Midbrain (tissue), 1 donor: ENCODE measurements around the gene KRT39.

Experiments
- DNase-seq: peaks from one replicate; lab custom pipeline; 2025; lab: John Stamatoyannopoulos, UW

Gene KRT39

GRCh38 chr17:40980117-40980516 is 13.4 kb upstream of the KRT39 start:
- DNase-seq = no peak

GRCh38 chr17:40978575-40979151 is 11.9 kb upstream of the KRT39 start:
- DNase-seq = no peak

GRCh38 chr17:40975516-40975915 is 8.8 kb upstream of the KRT39 start:
- no peak for DNase-seq

DNA sequence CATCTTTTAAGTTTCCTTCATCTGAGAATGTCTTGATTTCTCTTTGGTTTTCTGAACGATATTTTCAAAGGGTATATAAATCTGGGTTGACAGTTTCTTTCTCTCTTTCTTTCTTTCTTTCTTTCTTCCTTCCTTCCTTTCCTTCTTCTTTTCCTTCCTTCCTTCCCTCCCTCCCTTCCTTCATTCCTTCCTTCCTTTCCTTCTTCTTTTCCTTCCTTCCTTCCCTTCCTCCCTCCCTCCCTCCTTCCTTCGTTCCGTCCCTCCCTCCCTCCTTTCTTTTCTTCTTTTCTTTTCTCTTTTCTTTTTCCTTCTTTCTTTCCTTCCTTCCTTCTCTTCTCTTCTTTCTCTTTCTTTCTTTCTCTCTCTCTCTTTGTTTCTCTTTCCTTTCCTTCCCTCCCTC is 7.6 kb upstream of the KRT39 start:
- no peak for DNase-seq

DNA sequence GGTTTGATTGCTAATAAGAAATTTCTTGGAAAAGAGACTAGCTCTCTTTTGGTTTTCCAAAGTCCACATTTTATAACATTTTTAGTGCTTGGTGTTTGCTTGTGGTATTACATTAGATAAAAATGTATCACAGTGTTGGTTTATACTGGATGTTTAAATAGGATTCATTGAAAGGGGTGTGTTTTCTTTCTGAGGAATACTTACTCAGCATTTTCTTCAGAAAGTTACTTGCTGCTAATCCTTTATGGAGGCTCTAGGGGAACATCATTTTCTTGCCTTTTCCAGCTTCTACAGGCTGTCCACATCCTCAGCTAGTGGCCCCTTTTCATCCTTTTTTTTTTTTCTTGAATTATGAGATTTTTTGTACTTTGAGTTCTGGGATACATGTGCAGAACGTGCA is 834 bp upstream of the KRT39 start:
- DNase-seq = no peak

DNA sequence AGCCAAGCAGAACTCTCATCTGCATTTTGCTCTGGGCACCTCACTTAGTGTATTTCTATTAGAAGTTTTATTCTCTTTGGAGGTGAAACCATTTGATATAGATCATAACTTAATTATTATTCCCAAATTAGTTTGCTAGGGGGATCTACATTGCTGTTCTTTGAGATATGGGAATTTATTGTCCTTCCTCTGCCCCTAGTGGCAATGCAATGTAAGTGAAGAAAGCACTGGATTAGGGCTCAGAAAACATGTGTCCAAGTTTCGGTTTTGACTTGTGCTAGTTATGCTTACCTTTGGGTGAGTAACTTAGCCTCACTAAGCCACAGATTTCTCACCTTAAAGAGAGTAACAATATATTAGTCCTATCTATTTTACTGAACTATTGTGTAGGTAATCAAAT is 2.9 kb downstream of the KRT39 start:
- no peak for DNase-seq

DNA sequence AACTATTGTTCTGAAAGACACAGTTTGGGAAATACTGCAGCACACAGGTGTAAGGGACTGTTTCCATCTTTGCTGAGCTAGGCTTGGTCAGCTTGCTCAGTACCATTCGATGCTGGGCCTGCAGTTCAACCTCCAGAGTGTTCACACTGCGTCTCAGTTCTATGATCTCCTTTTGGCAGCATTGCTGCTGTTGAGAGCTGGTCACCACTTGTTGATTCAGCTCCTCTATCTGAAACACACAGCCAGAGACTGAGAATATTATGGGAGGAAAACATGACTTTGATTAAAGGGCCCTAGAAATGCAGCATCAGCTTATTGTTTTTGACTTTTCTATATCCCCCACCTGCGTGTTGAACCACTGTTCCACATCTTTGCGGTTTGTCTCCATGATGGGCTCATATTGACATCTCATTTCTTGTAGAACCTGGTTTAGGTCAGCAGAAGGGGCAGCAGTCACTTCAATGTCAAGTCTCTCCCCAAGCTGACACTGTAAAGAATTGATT is 4.6 kb downstream of the KRT39 start:
- DNase-seq = no peak

DNA sequence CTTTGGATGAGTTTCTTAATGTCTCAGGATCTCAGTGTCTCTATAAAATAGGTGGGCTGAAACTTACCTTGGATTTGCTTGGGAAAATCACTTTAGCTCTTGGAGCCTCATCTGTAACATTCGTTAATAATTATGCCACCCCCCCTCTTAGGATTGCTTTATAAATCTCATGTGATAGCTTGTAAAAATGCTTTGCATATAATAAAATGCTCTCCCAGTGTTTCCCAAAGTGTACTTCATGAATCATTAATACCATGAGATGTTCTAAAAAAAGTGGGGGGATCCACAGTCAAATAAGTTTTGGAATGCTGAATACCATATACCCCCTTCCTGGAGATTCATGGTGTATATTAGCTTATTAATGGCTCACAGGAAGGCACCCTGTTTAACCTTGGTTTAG is 5.2 kb downstream of the KRT39 start:
- DNase-seq = no peak

DNA sequence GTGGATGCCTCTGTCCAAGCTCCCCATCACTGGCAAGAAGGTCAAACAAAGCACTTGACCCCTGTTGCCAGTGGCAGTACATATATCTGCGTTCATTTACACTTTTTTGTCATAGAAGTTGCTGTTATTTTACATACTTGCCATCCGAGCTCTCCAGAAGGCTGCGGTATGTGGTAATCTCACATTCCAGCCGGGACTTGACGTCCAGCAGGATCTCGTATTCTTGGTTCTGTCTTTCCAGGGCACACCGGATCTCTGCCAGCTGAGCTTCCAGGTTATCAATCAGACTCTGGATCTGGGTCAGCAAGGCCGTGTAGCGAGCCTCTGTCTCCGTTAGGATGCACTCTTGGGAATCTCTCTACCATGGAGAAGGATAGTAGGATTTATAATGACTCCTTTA is 6.6 kb downstream of the KRT39 start:
- DNase-seq = no peak

DNA sequence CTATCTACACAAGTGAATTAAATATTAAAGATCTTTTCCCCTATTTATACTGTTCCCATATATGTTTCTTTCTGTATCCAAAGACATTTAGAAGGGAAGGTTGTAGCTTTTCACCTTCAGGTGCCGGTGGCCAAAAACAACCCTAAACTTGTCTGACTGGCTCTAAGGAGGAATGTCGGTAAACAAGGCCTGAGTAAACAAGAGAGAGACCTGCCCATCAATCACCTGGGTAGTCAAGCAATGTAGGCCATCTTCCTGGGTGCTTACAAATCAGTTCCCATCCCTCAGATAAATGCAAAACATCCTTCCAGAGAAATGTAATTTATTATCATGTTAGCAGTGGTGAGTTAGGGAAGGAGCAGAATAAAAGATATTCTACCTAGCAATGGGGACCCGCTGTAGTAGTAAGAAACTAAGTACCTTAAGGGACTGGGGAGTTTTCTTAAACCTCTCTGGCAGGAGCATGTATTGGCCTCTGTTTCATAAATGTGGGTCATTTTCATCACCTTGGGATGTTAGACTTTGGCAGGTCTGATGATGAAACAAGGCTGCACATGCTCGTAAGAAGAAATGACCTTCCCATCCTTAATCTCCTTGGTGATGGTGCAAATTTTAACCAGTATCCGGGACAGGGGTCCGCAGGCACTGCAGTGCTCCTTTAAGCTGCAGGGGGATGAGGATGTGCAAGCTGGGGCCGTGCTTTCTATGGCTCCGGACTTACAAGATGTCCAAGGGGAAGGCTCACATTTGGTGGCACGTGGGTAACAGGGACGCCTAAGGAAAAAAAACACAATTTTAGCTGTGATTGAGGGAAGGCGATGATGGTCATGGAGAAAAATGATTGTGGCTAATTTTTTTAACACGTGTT is 8.4 kb downstream of the KRT39 start:
- DNase-seq = no peak

DNA sequence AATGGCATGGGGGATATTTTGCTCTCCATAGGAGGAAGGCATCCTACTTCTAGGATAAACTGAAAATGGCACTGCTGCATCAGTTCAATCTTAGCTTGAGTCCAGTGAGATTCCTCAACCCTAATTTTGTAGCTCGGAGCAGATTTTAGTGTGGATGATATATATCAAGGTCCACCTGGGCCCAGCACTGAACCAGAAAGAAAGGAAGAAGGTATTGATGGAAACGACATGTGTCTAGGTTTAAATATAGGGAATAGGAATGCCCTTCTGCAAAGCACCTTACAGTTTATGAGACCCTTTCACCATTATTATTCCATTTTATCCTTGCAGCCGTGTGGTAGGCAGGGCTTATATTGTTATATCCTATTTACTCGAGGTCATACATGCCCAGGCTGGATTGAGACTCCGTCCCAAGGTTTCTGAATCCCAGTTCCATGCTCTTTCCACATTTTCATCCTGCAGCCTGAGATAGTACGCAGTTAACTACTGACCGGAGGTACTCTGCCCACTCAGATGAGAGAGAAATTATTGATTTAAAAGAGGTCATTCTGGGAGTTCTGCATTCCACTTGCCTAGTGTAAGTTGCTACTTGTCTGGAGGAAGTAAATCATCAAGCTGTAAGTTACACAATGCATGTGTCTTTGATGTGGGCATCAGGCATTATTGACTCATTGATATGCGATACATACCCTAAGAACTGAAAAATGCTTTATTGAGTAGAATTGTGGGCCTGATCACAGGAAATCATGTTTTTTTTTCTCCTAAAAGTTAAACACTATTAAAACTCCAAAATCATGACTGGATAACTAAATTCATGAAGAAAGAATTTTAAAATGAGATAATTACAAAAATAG is 10.1 kb downstream of the KRT39 start:
- no peak for DNase-seq

DNA sequence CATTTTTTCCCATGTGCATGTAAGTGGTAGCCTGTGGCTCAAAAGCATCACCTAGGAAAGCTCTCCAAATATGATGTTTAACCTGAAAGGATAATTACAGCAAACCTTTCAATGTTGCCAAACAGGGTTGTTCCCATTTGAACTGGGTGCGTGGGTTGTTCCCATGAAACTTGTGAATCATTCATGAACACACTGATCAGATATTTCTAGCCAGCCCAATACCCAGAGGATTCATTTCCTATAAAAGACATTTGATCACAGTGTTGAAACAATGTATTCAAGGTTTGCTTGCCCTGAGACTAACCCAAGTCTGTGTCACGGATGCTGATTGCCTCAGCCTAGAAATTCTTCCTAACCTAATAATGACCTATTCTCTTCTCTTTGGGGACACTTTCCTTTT is 12.9 kb downstream of the KRT39 start:
- DNase-seq = no peak

GRCh38 chr17:40952661-40953060 is 14.1 kb downstream of the KRT39 start:
- DNase-seq = no peak

GRCh38 chr17:40952154-40952553 is 14.6 kb downstream of the KRT39 start:
- no peak for DNase-seq

GRCh38 chr17:40951011-40951622 is 15.6 kb downstream of the KRT39 start:
- no peak for DNase-seq

- no peak for DNase-seq
Measured at GRCh38 chr17:40950176-40950575, 16.6 kb downstream of the KRT39 start.

- DNase-seq = no peak
Measured at GRCh38 chr17:40949418-40949817, 17.3 kb downstream of the KRT39 start.

- DNase-seq = no peak
Measured at GRCh38 chr17:40947929-40948328, 18.8 kb downstream of the KRT39 start.

DNA sequence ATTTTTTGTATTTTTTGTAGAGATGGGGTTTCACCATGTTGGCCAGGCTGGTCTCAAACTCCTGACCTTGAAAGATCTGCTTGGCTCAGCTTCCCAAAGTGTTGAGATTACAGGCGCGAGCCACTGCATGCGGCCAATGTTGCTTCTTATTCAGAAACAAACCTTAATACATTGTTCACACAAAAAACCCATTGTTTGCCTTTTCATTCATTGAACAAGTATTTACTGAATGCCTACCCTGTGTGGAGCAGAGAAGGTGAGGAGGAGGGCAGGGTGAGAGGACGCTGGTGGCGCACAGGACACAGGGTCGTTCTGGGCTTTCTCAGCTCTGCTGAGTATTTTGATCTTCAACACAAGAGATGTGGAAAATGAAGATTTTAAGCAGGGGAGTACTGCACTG is 21.3 kb downstream of the KRT39 start:
- DNase-seq = no peak

DNA sequence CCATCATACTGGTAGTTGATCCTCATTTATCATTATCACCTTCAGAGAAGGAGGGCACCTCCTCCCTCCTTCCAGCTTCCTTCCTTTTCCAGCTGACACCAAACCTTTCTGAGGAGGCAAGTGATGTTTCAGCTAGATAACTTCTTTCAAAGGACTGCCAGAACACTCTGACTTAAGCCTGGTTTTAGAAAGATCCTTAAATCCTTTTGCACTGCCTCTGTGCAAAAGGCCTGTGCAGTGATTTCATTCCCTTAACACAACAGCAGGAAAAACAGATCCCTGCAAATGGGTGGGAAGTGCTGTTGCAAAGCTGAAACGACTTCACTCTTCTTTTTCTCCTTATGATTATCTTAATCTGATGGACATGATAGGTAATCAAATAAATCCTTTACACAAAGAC is 22.2 kb downstream of the KRT39 start:
- DNase-seq = no peak

GRCh38 chr17:40942553-40942952 is 24.2 kb downstream of the KRT39 start:
- DNase-seq = no peak

DNA sequence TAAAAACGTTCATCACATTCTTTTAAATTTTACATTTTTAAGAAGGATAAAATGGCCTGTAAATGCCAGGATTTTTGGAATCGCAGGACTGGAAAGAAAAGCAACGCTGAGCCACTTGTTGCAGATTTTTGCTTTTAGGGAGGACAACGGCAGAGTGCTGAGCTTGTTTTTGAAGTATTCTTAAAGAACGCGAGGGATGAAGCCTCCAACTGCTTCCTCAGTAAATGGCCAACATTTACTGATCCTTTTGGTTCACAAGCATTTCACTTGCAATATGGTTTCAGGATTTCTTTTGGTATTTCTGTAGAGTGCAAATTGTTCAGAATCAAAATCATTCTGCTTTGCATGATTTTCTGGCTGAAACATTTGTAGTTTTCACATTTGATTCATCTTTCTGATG is 26.5 kb downstream of the KRT39 start:
- no peak for DNase-seq
